ENCODE data around the gene GMDS.

The GMDS gene

DNA sequence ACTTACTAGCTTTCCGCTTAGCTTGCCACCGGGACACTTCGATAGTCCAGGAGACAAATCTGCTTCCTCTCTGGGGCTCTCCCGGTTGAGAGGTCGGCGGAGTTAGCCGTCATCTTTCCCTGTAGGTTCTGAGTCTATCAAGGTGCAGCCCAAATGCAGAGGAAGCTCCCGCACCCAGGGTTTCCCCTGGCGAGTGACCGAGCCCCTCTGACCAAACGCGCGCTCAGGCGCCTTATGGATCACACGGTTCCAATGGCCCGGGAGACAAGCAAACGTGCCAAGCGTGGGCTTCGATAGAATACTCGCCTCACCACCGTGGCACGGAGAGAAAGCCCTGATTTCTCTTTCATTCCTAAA, 651.5 kb downstream of the GMDS start:
- no peaks in the 10 kb centered on the region for H3K79me2 ChIP-seq (ENCODE audit: insufficient read depth, low read depth)
- no peaks in the 10 kb centered on the region for H3K27me3 ChIP-seq (ENCODE audit: insufficient read depth, low read depth)
- H2AFZ ChIP-seq (ENCODE audit: low read depth): no peak overlapping the region
- TF ChIP-seq, protein P1, sequence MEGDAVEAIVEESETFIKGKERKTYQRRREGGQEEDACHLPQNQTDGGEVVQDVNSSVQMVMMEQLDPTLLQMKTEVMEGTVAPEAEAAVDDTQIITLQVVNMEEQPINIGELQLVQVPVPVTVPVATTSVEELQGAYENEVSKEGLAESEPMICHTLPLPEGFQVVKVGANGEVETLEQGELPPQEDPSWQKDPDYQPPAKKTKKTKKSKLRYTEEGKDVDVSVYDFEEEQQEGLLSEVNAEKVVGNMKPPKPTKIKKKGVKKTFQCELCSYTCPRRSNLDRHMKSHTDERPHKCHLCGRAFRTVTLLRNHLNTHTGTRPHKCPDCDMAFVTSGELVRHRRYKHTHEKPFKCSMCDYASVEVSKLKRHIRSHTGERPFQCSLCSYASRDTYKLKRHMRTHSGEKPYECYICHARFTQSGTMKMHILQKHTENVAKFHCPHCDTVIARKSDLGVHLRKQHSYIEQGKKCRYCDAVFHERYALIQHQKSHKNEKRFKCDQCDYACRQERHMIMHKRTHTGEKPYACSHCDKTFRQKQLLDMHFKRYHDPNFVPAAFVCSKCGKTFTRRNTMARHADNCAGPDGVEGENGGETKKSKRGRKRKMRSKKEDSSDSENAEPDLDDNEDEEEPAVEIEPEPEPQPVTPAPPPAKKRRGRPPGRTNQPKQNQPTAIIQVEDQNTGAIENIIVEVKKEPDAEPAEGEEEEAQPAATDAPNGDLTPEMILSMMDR (conservative IDR thresholded peaks at IDR 0.05; ENCODE audit: low read depth, low read length): no peak
- no peak overlapping the region for H3K9ac ChIP-seq
- H3K36me3 ChIP-seq (ENCODE audit: insufficient read depth): no peaks in the 10 kb centered on the region
- H3K27ac ChIP-seq: no peak overlapping the region
- H3K4me3 ChIP-seq (IDR thresholded peaks at IDR 0.05; ENCODE audit: insufficient read depth, low read depth, low read length): no peak overlapping the region
- H4K20me1 ChIP-seq (ENCODE audit: insufficient read depth): no peaks in the 10 kb centered on the region
- no peaks in the 10 kb centered on the region for H3K4me1 ChIP-seq (ENCODE audit: low read depth, poor library complexity, severe bottlenecking)
- H3K4me2 ChIP-seq: no peak overlapping the region

DNA sequence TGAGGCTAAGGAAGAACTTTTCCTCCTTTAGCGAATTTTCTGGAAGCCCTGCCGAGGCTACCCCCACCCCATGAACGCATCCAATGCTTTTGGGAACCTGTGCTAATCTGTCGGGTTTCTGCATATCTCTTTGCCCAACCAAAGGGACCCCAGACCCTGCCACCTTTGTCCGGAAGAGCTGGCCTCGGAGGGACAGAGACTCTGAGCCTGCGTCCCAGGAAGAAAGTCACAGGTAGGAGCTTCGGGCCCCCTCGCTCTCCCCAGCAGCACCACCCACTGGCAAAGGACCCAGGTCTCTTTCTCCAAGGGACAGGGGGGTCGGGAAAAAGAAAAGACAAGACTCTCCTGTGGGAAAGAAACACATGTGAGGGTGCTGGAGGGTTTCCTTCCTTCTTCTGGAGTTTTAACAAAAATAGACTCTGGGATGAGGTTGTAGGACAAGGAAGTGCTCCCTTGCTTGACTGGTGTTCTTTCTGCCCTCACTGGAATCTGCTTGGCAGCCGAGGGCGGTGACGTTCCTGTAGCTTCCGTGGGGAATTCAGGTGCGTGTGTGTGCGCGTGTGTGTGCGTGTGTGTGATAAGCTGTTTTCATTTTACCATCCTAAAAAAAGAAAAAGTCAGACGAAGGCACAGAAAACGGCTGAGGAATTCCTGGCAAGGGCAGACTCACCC, 652.0 kb downstream of the GMDS start:
- Histone ChIP-seq H3K4me3 (IDR thresholded peaks at IDR 0.05; ENCODE audit: insufficient read depth, low read depth, low read length) (no peak overlapping the region), H3K27ac (no peak overlapping the region), H3K27me3 (ENCODE audit: insufficient read depth, low read depth) (no peaks in the 10 kb centered on the region), H2AFZ (ENCODE audit: low read depth) (no peak overlapping the region), H3K9ac (no peak overlapping the region), H3K4me1 (ENCODE audit: low read depth, poor library complexity, severe bottlenecking) (no peaks in the 10 kb centered on the region), H3K79me2 (ENCODE audit: insufficient read depth, low read depth) (no peaks in the 10 kb centered on the region), H4K20me1 (ENCODE audit: insufficient read depth) (no peaks in the 10 kb centered on the region), H3K36me3 (ENCODE audit: insufficient read depth) (no peaks in the 10 kb centered on the region), H3K4me2 (no peak overlapping the region)
- TF ChIP-seq, protein P1 (conservative IDR thresholded peaks at IDR 0.05; ENCODE audit: low read depth, low read length): no peak

DNA sequence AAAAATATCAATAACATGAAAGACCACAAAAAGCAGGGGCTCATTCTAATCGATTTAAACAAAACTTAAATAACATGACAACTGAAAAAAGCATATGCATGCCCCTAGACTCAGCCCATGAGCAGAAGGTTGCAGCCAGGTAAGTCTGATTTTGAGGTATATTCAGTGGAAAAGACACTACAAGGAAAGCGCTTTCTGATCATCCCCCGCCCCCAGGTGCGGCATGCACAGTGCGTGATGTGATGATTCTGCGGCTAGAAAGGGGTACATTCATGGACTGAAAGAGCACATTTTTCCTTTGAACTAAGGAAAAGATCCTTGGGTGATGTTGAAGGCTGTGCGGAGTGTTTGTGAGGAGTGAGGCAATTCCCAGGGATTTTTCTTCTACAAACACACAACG, 652.6 kb downstream of the GMDS start:
- no peak overlapping the region for H3K27ac ChIP-seq
- H3K4me2 ChIP-seq: no peak overlapping the region
- H4K20me1 ChIP-seq (ENCODE audit: insufficient read depth): no peaks in the 10 kb centered on the region
- no peaks in the 10 kb centered on the region for H3K4me1 ChIP-seq (ENCODE audit: low read depth, poor library complexity, severe bottlenecking)
- H3K79me2 ChIP-seq (ENCODE audit: insufficient read depth, low read depth): no peaks in the 10 kb centered on the region
- no peak overlapping the region for H3K4me3 ChIP-seq (IDR thresholded peaks at IDR 0.05; ENCODE audit: insufficient read depth, low read depth, low read length)
- TF ChIP-seq, protein P1 (conservative IDR thresholded peaks at IDR 0.05; ENCODE audit: low read depth, low read length): no peak
- H3K9ac ChIP-seq: no peak overlapping the region
- no peaks in the 10 kb centered on the region for H3K27me3 ChIP-seq (ENCODE audit: insufficient read depth, low read depth)
- no peak overlapping the region for H2AFZ ChIP-seq (ENCODE audit: low read depth)
- no peaks in the 10 kb centered on the region for H3K36me3 ChIP-seq (ENCODE audit: insufficient read depth)

DNA sequence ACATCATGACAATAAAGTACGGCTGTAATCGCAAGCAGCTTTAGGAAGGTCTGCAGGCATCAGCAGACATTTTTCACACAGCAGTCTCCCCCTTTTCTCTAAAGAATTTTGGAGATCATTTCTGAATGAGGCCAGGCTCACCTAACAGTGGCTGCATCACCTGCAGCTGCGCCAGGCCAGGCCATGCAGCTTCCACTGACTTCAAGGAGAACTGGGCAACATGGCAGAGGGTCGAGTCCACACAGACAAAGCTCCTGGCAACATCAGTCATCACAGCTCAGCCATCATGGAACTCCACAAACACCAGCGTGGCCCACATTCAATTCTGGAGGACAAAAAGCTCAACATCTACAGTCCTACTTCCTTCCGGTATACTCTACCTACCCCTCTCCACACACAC, 653.5 kb downstream of the GMDS start:
- TF ChIP-seq, protein P1 (conservative IDR thresholded peaks at IDR 0.05; ENCODE audit: low read depth, low read length): no peak
- Histone ChIP-seq H3K27me3 (ENCODE audit: insufficient read depth, low read depth) (no peaks in the 10 kb centered on the region), H2AFZ (ENCODE audit: low read depth) (no peak overlapping the region), H3K36me3 (ENCODE audit: insufficient read depth) (no peaks in the 10 kb centered on the region), H3K4me3 (IDR thresholded peaks at IDR 0.05; ENCODE audit: insufficient read depth, low read depth, low read length) (no peak overlapping the region), H3K27ac (no peak overlapping the region), H3K4me2 (no peak overlapping the region), H3K9ac (no peak overlapping the region), H3K4me1 (ENCODE audit: low read depth, poor library complexity, severe bottlenecking) (no peaks in the 10 kb centered on the region), H4K20me1 (ENCODE audit: insufficient read depth) (no peaks in the 10 kb centered on the region), H3K79me2 (ENCODE audit: insufficient read depth, low read depth) (no peaks in the 10 kb centered on the region)

Measured in KMS-11 (cell line).